Measurements from ENCODE around the gene ESR1.
"Not testable (repeated sequence)": the region's sequence is repeated elsewhere in the genome, so short reads cannot be mapped to it uniquely, and the experiment has no call there.

ESR1 gene

DNA sequence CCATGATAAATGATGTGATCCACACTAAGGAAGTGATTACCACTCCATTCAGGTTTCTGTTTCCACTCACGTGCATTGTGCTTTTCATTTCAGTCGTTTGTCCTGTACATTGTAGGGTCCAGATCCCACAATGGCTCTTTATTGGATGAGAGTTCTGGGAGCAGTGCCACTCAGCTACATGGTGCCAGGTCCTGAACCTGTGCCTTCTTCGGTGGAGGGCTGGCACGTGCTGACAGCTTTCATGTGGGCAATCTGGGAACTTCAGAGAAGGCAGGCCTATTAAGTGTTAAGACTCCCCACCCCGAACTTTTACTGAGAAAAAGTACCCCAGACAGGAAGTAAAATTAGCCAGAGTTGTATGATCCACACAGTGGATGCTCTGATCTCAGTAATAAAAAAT is 255.0 kb downstream of the ESR1 start:
- no peak for DNase-seq

DNA sequence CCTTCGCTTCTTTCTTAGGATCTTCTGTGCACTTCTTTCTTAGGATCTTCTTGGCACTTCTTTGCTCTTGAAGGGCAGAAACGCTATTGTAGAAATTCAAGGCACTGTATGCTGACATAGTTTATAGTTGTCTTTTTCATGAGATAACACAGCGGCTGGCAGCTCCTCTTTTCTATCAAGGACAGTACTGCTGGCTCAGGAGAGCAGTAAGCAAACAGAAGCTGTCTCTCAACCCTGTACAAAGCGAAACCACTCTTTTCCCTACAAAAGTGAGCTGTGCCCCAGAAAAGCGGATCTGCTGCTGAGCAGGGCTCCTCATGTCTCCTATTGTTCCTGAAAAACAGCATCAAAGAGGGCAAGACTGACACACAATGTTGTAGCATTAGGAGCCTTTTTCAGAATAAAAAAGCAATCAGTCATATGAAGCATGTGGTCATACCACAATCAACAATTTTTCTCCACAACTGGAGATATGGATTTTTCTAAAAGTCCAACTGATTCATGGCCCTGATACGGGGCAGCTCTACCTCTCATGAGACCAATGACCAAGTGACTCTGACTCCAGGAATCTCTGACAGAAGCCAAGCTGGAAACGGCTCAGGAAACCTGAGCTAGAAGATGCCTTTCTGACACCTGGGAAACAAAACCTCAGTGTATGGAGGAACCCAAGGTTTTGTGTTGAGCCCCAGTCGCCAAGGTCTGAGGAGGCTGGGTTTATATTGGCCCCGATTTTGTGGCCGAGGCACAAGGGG is 255.9 kb downstream of the ESR1 start:
- no peak for DNase-seq

DNA sequence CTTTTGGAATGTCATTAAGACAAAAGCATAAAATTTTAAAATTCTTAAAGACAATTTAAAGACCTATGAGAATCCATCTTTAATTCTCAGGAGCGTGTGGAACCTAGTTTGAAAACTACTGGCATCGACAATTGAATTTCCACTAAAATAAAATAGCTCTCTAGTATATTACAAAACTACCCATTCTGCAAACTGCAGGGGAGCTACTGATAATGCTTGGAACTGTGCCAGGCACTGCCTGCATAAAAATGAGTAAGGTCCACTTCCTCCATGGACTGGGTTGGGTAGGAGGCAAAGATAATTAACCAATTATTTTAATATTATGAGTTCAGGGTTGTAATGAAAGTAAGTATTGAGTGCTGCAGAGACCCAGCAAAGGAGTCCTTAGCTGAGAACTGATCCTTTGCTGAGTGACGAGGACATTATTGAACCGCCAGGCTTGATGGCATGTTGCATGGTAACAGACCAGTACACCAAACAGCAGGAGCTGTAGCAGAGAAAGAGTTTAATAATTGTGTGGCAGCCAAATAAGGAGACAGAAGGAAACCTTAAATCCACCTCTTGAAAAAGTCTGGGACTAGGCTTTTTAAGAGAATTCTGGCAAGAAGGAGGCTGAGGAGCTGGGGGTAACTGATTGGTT is 261.3 kb downstream of the ESR1 start:
- DNase-seq: no peak

DNA sequence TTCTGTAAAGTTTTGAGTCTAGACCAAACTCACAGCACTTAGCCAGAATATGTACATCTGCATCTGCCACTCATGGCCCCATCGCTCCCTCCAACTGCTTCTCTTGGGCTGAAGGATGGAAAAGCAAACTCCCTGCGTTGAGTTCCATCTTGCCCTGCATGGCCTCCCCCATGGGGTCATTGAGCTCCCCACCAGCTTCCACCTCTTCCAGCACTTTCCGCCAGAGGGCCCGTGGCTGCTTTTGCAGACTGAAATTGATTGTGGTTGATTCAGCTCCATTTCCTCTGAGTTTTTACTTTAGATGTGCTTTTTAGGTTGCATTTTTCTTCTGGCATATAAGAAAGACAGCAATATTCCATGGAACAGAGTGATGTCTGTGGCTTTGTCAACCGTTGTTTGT is 263.1 kb downstream of the ESR1 start:
- DNase-seq: no peak

DNA sequence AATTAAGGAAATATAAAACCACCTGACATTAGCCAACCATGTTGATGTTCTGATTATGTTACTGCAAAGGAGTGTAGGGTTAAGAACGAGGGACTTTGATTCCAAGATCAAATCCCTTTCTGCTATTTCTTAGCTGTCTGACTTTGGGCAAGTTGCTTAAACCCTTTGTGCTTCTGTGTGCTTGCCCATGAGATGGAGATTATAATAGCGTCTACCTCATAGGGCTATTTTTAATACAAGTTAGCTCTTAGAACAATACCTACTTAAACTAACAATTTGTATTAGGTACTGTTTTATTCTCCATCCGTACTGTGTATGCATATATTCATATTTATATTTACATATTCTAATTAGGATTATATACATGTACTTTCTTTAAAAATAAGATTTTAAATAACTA is 263.8 kb downstream of the ESR1 start:
- no peak for DNase-seq

DNA sequence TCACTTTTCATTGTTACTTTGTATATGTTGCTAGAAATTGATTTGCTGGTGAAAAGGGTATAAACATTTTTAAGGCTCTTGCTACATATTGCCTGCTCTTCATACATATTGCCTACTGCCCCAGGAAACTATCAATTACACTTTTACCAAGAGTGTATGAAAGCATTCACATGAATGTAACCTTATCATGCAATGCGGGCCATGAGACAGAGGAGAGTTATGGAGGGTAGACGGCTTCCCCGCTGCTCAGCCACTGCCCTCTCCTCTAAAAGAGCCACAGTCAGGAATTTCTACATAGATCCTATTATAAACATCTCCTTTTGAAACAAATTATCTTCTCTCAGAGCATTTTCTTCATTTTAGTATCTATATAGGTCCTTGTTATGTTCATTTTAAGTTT is 264.4 kb downstream of the ESR1 start:
- no peak for DNase-seq

DNA sequence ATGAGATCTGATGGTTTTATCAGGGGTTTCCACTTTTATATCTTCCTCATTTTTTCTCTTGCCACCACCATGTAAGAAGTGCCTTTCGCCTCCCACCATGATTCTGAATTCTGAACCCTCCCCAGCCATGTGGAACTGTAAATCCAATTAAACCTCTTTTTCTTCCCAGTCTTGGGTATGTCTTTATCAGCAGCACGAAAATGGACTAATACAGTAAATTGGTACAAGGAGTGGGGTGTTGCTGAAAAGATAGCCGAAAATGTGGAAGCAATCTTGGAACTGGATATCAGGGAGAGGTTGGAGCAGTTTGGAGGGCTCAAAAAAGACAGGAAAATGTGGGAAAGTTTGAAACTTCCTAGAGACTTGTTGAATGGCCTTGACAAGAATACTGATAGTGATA is 268.8 kb downstream of the ESR1 start:
- DNase-seq: not testable (repeated sequence)

DNA sequence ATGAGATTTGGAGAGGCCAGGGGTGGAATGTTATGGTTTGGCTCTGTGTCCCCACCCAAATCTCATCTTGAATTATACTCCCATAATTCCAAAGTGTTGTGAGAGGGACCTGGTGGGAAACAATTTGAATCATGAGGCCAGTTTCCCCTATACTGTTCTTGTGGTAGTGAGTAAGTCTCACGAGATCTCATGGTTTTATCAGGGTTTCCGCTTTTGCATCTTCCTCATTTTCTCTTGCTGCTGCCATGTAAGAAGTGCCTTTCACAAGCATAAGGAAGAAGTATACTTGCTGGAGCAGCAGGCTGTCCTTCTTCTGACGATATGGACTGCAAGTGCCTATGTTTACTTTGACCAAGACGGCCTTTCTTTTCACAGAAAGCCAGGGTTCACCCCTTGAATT is 270.5 kb downstream of the ESR1 start:
- DNase-seq: no peak

DNA sequence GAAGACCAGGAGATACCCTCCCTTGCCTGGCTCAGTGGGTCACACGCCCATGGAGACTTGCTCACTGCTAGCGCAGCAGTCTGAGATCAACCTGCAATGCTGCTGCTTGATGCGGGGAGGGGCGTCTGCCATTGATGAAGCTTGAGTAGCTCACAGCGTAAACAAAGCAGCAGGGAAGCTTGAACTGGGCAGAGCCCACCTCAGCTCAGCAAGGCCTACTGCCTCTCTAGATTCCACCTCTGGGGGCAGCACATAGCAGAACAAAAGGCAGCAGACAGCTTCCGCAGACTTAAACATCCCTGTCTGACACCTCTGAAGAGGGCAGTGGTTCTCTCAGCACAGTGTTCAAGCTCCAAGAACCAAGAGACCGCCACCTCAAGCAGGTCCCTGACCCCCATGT is 271.3 kb downstream of the ESR1 start:
- DNase-seq: no peak

DNA sequence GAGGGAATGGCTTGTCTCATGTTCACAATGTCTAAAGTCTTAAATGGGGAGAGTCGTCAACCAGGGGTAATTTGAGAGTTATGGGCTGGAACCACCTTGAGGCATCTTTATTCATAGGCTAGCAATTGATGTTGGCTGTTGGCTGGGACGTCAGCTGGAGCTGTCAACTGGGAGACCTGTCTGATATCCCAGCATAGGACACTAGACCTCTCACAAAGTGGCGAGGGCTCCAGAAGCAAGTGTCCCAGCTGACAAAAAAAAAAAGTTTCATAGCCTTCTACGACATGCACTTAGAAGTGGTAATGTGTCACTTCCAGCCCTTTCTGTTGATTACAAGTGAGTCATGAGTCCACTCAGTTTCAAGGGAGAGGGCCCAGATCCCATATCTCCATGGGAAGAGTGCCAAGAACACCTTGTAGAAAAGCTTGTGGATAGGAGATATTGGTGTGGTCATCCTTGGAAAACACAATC is 278.0 kb downstream of the ESR1 start:
- no peak for DNase-seq

DNA sequence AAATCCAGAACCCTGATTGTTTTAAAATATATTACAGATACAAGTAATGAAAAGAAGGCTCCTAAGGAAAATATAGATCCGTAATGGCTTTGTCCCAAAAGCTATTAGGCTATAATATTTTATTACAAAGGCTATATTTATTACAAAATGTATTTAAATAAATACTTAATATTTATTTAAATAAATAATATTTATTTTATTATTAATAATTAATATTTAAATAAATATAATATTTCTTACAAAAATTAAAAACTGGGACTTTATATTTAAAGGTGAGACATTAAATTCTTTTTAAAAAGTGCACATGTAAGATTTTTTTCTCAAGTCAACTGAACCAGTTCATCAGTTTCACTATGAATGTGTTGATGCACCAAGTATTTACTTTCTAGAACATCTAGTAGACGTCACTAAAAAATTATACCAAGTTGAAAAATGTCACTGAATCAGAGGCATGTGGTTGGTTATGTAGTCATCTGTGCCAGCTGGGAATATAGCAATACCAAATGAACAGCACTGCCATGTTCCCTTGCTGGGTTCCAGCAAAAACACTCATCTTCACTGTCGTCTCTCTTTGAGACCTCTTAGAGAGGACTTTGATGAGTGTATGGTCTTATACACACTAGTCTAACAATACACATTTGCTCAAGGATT is 278.9 kb downstream of the ESR1 start:
- no peak for DNase-seq

DNA sequence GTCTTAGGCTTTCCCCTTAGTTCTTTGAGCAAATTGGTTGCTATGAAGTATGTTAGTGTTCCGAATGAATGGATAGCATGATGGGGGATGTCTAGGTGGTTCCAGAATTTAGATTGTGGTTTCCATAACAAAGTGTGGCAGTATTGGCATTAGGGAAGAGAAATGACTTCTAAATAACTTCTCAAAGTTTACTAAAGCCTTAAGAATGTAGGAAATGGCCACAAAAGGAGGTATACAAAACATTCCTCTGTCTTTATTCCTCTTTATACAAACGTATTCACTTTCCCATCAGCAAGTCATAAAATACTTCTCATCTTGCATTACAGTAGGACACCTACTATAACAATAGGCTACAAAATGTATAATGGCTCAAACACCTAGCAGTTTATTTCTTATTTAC is 279.6 kb downstream of the ESR1 start:
- DNase-seq: no peak

DNA sequence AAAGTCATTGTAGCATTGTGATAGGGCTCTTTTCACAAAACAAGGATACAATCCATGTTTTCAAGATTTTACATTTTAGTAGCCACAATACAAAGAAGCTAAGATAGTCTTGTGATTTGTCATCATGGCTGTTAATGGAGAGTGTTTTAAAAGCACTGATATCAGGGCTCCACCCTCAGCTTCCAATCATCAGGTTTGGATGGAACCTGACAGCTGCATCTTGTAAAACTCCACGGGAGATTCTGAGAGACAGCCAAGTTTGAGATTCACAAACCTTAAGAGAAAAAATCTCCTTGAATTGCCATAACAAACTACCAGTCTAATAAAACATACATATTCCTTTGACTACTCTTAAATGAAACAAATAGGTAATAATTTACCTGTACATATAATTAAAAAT is 280.2 kb downstream of the ESR1 start:
- DNase-seq: no peak

DNA sequence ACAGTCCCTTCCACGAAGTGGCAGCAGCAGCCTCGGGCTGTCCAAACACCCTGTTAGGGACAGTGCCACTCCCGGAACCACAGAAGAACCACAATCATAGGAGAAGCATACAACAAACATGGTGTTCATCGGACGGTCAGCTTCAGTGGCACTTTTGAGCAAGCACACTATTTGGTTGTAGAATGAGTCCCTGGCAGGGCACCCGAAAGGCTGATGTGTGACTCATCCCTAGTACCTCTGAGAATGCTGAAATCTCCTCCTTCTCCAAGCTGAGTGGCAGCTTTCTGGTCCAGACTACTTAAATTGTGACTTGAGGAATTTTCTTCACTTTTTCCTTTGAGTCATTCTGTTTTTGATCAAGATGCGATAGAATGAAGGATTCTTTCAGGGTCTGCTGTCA is 282.5 kb downstream of the ESR1 start:
- DNase-seq: no peak

DNA sequence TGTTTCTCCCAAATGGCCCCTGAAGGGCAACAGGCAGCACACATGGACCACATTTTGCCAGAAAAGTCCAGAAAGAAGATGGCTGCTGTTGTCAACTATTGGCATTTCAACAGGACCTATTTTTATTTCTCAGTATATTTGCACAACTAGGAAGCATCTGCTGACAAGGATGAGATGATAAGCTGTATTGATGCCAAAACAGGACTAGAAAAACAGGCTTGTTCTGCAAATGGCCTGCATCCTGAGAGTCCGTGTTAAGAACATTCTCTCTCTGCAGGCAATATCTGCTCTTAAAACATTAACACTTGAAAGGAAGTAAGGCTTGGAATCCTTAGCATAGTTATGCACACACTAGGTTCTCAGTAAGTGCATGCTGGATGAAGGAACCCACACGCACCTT is 283.7 kb downstream of the ESR1 start:
- DNase-seq: no peak

DNA sequence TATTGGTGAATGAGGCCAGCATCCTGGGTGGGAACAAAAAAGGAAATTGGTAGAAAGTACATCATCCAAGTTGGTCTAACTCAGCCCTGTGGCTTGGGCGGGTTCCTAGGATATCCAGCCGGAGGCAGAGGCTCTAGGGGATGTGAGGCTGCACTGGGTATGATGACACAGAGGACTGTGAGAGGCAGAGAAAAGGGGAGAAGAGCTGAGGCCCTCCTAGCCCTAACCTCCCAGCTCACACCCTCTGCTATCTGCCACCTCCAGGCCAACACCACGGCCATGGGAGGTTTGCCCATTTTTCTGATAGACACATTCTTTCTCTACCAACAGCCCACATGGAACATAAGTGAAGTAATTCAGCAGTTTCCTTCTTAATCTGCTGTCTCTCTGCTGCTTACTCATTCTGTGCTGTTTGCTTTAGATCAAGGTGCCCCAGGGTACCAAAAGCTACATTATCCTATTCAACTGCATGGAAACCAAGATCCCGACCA is 284.4 kb downstream of the ESR1 start:
- no peak for DNase-seq

DNA sequence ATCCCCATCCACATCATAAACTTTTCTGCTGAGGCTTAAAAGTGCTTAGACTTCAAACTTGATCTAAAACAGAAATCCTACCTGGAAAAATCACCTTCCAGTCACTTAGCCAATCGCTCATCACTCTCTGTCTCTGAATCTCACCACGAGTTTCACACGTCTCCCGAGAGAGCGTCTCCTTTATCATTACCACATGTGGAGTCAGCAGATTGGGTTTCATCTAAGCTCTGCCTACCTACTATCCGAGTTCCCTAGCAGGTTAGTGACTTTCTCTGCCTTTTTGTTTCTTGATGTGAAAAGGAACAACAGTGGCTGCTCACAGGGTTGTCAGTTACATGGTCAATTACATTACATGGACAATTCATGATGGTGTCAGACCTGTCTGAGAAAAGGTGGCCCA is 286.2 kb downstream of the ESR1 start:
- DNase-seq: no peak

DNA sequence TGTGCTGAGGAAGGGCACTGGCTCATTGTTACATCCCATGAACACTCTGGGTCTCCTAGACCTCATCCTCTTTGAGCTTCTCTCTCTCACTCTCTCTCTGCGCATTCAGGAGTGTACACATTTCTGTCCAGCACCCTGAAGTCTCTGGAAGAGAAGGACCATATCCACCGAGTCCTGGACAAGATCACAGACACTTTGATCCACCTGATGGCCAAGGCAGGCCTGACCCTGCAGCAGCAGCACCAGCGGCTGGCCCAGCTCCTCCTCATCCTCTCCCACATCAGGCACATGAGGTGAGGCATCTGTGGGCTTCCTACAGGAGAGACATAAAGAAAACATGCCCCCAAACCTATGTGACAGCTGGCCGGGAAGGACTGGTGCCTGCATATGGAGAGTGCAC is 286.8 kb downstream of the ESR1 start:
- DNase-seq: no peak

DNA sequence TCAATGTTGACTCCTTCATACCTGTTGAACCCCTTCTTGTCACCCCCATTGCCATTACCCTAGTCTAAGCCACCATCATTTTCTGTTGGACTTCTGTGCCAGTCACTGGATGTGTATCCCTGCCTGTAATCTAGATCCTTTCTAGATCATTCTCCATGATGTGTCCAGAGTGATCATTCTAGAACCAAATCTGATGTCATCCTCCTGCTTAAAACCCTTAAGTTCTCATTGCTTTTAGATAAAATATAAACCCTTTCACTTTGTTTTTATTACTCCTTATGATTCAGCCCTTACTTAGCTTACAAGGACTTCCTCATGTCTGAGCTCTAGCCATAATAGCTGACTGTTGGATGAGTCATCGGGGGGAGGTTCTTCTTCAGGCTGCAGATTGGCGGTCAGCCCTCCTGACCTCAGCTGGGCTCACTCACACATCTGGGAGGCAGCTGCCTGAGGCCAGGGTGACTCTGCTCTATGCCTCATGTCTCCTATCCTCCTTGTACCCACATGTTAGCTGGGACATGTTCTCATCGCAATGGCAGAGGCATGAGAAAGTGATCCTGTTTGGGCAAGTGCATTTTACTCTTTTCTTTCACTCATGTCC is 287.6 kb downstream of the ESR1 start:
- no peak for DNase-seq

DNA sequence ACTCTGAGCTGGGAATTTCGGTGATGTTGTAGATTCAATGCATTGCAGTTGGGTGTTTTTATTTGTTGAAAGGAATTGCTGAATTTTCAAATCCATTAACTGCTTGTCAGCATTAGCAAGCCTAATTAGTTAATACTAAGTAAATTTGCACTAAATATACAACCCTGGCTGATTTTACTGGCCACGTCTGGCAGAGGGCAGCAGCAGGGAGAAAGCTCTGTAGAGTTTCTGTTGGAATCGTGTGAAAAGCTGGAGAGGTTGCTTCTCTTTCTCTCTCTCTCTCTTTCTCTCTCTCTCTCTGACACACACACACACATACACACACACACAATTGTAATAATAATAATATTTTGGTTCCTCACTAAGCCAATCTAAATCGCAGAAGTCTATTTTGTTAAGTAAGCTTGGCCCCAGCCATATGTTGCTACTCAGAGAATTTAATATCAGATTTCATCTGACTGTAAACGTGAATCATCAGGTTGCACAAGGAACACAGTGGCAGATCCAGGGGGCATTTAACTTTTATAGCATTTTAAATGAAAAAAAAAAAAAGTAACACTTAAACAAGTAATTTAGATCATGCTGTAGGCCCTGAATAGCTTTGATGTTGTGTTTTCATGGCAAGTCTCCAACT is 289.5 kb downstream of the ESR1 start:
- DNase-seq: no peak

DNA sequence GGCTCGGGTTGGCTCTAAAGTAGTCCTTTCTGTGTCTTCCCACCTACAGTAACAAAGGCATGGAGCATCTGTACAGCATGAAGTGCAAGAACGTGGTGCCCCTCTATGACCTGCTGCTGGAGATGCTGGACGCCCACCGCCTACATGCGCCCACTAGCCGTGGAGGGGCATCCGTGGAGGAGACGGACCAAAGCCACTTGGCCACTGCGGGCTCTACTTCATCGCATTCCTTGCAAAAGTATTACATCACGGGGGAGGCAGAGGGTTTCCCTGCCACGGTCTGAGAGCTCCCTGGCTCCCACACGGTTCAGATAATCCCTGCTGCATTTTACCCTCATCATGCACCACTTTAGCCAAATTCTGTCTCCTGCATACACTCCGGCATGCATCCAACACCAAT is 291.2 kb downstream of the ESR1 start:
- DNase-seq: no peak

DNA sequence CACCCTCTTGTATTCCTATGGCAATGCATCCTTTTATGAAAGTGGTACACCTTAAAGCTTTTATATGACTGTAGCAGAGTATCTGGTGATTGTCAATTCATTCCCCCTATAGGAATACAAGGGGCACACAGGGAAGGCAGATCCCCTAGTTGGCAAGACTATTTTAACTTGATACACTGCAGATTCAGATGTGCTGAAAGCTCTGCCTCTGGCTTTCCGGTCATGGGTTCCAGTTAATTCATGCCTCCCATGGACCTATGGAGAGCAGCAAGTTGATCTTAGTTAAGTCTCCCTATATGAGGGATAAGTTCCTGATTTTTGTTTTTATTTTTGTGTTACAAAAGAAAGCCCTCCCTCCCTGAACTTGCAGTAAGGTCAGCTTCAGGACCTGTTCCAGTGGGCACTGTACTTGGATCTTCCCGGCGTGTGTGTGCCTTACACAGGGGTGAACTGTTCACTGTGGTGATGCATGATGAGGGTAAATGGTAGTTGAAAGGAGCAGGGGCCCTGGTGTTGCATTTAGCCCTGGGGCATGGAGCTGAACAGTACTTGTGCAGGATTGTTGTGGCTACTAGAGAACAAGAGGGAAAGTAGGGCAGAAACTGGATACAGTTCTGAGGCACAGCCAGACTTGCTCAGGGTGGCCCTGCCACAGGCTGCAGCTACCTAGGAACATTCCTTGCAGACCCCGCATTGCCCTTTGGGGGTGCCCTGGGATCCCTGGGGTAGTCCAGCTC is 292.1 kb downstream of the ESR1 start:
- DNase-seq: no peak
